HUES48 (cell line): ENCODE data around the gene PPDPF.
A peak's percentile ranks its signal among the peaks of the same experiment; 100 is the strongest.
"Not testable (repeated sequence)": the region's sequence is repeated elsewhere in the genome, so short reads cannot be mapped to it uniquely, and the experiment has no call there.

Experiments used
- H3K27ac ChIP-seq: one replicate; pipeline ENCODE4 v1.7.0; 2013; ENCODE audit warnings: low read depth, low read length, inconsistent platforms
- H3K27me3 ChIP-seq: 2 replicates; pipeline ENCODE4 v1.6.1; 2013; ENCODE audit warnings: mild to moderate bottlenecking, low read length; ENCODE audit not compliant: control insufficient read depth, insufficient read depth
- H3K36me3 ChIP-seq: 2 replicates; pipeline ENCODE4 v1.6.1; 2013; ENCODE audit warnings: low read length; ENCODE audit not compliant: control insufficient read depth, insufficient read depth
- H3K4me1 ChIP-seq: 2 replicates; pipeline ENCODE4 v1.6.1; 2013; ENCODE audit warnings: mild to moderate bottlenecking, low read length; ENCODE audit not compliant: control insufficient read depth, insufficient read depth
- H3K4me3 ChIP-seq: 2 replicates; pipeline ENCODE4 v1.5.1; 2013; ENCODE audit warnings: mild to moderate bottlenecking, low read depth, low read length
- H3K9ac ChIP-seq: 2 replicates; pipeline ENCODE4 v1.6.1; 2013; ENCODE audit warnings: mild to moderate bottlenecking, low read depth, low read length, moderate library complexity
- H3K9me3 ChIP-seq: 2 replicates; pipeline ENCODE4 v1.6.1; 2013; ENCODE audit warnings: low read length; ENCODE audit not compliant: control insufficient read depth, insufficient read depth

PPDPF gene

GRCh38 chr20:63509088-63509564, 11.4 kb upstream of the PPDPF start:
- no peaks in the 10 kb centered on the region for H3K27me3 ChIP-seq
- no peak overlapping the region for H3K9ac ChIP-seq
- H3K9me3 ChIP-seq, result no peaks in the 10 kb centered on the region; the same call in 1 of the 2 replicates
- no peaks in the 10 kb centered on the region for H3K4me1 ChIP-seq
- H3K27ac ChIP-seq, result no peak overlapping the region
- H3K4me3 ChIP-seq, result no peak overlapping the region
- no peaks in the 10 kb centered on the region for H3K36me3 ChIP-seq

- Histone ChIP-seq H3K36me3 (peaks cover 4% of the 10 kb centered on the region; the same call in 1 of the 2 replicates), H3K27ac (no peak overlapping the region), H3K9me3 (no peaks in the 10 kb centered on the region), H3K4me1 (no peaks in the 10 kb centered on the region), H3K9ac (no peak overlapping the region), H3K4me3 (no peak overlapping the region), H3K27me3 (no peaks in the 10 kb centered on the region)
These were observed 7.4 kb upstream of the PPDPF start for GRCh38 chr20:63513207-63513606.

- H3K27ac ChIP-seq, H3K9ac ChIP-seq, H3K4me1 ChIP-seq: not testable (repeated sequence)
These were observed 6.0 kb upstream of the PPDPF start for GRCh38 chr20:63514520-63514919.

GRCh38 chr20:63517376-63518309, 2.9 kb upstream of the PPDPF start:
- Histone ChIP-seq H3K9ac (no peak overlapping the region), H3K9me3 (no peaks in the 10 kb centered on the region), H3K4me1 (peaks cover 5% of the 10 kb centered on the region; the same call in 1 of the 2 replicates), H3K27ac (no peak overlapping the region), H3K27me3 (peaks cover 3% of the 10 kb centered on the region; the same call in 1 of the 2 replicates), H3K36me3 (peaks cover 15% of the 10 kb centered on the region), H3K4me3 (no peak overlapping the region)

More at GRCh38 chr20:63514520-63514919, 6.0 kb upstream of the PPDPF start:
- not testable (repeated sequence) for H3K9me3 ChIP-seq, H3K27me3 ChIP-seq, H3K36me3 ChIP-seq, H3K4me3 ChIP-seq

GRCh38 chr20:63518351-63518861, 2.2 kb upstream of the PPDPF start:
- peaks cover 5% of the 10 kb centered on the region; the same call in 1 of the 2 replicates for H3K4me1 ChIP-seq

DNA sequence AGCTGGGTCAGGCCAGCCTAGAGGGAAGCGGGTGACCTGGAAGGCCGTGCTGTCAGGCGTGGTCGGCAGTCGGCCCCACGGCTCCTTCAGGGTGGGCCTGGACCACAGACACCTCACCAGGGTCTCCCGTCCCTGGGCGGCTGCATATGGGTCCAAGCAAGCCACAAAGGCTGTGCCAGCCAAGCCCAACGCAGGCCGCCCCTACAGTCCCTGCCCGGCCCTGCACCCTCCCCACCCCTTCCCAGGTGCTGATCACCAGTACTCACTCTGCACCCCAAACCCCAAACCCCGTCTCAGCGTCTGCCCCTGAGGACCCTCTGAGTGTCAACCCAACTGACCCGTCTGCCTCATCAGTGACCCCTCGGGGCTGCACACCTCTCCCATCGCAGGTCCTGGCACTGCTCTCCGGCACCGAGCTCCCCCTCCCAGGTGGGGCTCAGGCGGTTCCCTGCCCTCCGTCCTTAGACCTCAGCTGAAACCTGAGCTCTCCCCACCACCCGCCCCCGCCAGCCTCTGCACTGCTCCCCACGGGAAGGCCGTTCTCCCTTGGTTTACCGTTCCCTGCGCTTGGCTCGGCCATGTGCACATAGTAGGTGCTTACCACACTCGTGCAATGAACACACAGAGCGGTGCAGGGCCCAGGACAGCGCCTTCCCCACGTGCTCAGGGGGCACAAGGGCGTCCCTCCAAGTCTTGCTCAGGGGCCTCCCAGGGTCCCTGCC, 1.5 kb upstream of the PPDPF start:
- H3K27ac ChIP-seq, result no peak overlapping the region
- peaks cover 24% of the 10 kb centered on the region for H3K36me3 ChIP-seq
- H3K4me1 ChIP-seq, result peaks cover 5% of the 10 kb centered on the region; the same call in 1 of the 2 replicates
- H3K27me3 ChIP-seq, result peaks cover 3% of the 10 kb centered on the region; the same call in 1 of the 2 replicates
- 0 out of 2 replicates have a peak overlapping the region, but pooled peaks have one; percentile 20 for H3K9ac ChIP-seq
- H3K9me3 ChIP-seq, result peaks cover 8% of the 10 kb centered on the region; the same call in 1 of the 2 replicates
- H3K4me3 ChIP-seq, result peak overlapping the region; percentile 95

More at GRCh38 chr20:63518351-63518861, 2.2 kb upstream of the PPDPF start:
- H3K4me3 ChIP-seq, result no peak overlapping the region; the same call in 1 of the 2 replicates
- no peak overlapping the region for H3K27ac ChIP-seq
- H3K9me3 ChIP-seq, result peaks cover 5% of the 10 kb centered on the region; the same call in 1 of the 2 replicates
- peaks cover 3% of the 10 kb centered on the region; the same call in 1 of the 2 replicates for H3K27me3 ChIP-seq
- no peak overlapping the region for H3K9ac ChIP-seq
- H3K36me3 ChIP-seq, result peaks cover 22% of the 10 kb centered on the region

DNA sequence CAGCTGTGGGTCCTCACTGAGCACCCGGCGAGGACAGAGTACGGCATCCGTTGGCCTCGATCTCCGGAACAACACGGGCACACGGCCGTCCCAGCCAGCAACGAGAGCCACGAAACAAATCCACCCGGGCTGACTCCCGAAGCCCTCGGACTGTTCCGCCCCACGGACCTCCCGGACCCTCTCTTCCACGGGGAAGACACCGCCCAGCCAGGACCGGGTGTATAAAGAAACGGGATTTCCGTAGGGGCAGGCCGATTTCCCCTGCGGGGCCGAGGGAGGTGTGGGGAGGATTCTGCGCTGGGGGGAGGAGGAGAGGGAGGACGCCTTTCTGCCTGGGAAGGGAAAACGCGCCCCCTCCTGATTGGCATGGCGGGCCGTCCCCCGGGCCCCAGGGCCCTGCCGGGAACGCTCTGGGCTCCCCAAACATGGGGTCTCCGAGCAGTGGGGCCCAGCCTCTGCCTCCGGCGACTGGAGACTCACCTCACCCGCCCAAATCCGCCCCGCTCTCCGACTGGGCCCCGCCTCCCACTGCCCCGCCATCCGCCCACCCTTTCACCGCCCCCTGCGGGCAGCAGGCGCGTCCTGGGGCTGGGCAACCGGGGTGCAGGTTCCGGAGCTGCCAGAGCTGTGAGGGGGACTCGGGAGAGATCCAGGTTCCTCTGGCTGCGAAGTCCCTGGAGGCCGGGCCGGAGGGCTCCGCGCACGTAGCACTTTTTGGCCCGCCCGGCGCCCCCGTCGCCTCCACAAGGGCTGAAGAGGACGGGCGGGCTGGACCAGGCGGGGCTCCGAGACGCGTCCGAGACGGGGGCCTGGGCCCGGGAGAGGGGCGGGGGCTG, 679 bp upstream of the PPDPF start:
- Histone ChIP-seq H3K9me3 (peaks cover 8% of the 10 kb centered on the region; the same call in 1 of the 2 replicates), H3K27me3 (peaks cover 3% of the 10 kb centered on the region; the same call in 1 of the 2 replicates), H3K9ac (peak overlapping the region; percentile 48; the same call in 1 of the 2 replicates), H3K36me3 (peaks cover 24% of the 10 kb centered on the region), H3K27ac (peak overlapping the region; percentile 91), H3K4me3 (peak overlapping the region; percentile 95), H3K4me1 (peaks cover 5% of the 10 kb centered on the region; the same call in 1 of the 2 replicates)

- peaks cover 3% of the 10 kb centered on the region; the same call in 1 of the 2 replicates for H3K27me3 ChIP-seq
- H3K4me3 ChIP-seq, result peak overlapping the region; percentile 95
- H3K9ac ChIP-seq, result peak overlapping the region; percentile 92
- peak overlapping the region; percentile 91 for H3K27ac ChIP-seq
- H3K9me3 ChIP-seq, result peaks cover 8% of the 10 kb centered on the region; the same call in 1 of the 2 replicates
- H3K36me3 ChIP-seq, result peaks cover 24% of the 10 kb centered on the region
- peaks cover 5% of the 10 kb centered on the region; the same call in 1 of the 2 replicates for H3K4me1 ChIP-seq
These were observed 503 bp downstream of the PPDPF start for GRCh38 chr20:63520934-63521601.

- Histone ChIP-seq H3K27me3 (peaks cover 3% of the 10 kb centered on the region; the same call in 1 of the 2 replicates), H3K4me3 (peak overlapping the region; percentile 95), H3K9me3 (peaks cover 8% of the 10 kb centered on the region; the same call in 1 of the 2 replicates), H3K36me3 (peaks cover 24% of the 10 kb centered on the region), H3K27ac (peak overlapping the region; percentile 91), H3K9ac (peak overlapping the region; percentile 92), H3K4me1 (peaks cover 5% of the 10 kb centered on the region; the same call in 1 of the 2 replicates)
These were observed 1.0 kb downstream of the PPDPF start for GRCh38 chr20:63521602-63522001.
